SK-N-SH treated with all-trans-retinoic acid at 6 μM for 48 hours (cell line): ENCODE measurements around the gene FHIT.
A peak's percentile ranks its signal among the peaks of the same experiment; 100 is the strongest.

Experiments used
- ARNTL ChIP-seq: fragments of 450-650 bp; formaldehyde crosslinking; IDR thresholded peaks from 2 replicates; pipeline ENCODE4 v1.5.0; 2020; ENCODE audit warnings: low read depth, mild to moderate bottlenecking, moderate library complexity, borderline replicate concordance
- BACH2 ChIP-seq: fragments of 250-450 bp; sonication (Bioruptor Pico); IDR thresholded peaks from 2 replicates; pipeline ENCODE4 v1.9.0; 2021; ENCODE audit warnings: mild to moderate bottlenecking, borderline replicate concordance
- OSR1 ChIP-seq: fragments of 250-450 bp; sonication (Bioruptor Pico); IDR thresholded peaks from 2 replicates; pipeline ENCODE4 v1.8.0; 2022; ENCODE audit warnings: moderate library complexity, mild to moderate bottlenecking, inconsistent platforms
- PATZ1 ChIP-seq: fragments of 250-450 bp; sonication (Bioruptor Pico); IDR thresholded peaks from 2 replicates; pipeline ENCODE4 v1.8.0; 2020; ENCODE audit warnings: mild to moderate bottlenecking, moderate library complexity, borderline replicate concordance
- PPARA ChIP-seq: fragments of 250-450 bp; sonication (Bioruptor Pico); IDR thresholded peaks from 2 replicates; pipeline ENCODE4 v1.5.0; 2020; ENCODE audit warnings: mild to moderate bottlenecking, borderline replicate concordance
- ZFP30 ChIP-seq: fragments of 450-650 bp; formaldehyde crosslinking; IDR thresholded peaks from 2 replicates; pipeline ENCODE4 v1.5.0; 2022; ENCODE audit warnings: mild to moderate bottlenecking, moderate library complexity
- ZNF70 ChIP-seq: fragments of 450-650 bp; formaldehyde crosslinking; IDR thresholded peaks from 2 replicates; pipeline ENCODE4 v1.5.0; 2020; ENCODE audit warnings: mild to moderate bottlenecking, moderate library complexity

- TF ChIP-seq PPARA (no peak), OSR1 (no peak), ZFP30 (CRISPR knock-in tag) (no peak), PATZ1 (CRISPR knock-in tag) (peak; percentile 67), BACH2 (CRISPR knock-in tag) (no peak), ZNF70 (CRISPR knock-in tag) (no peak), ARNTL (CRISPR knock-in tag) (no peak)
Observed at GRCh38 chr3:60579734-60580133, 671.5 kb downstream of the FHIT start.
